Embryonic facial prominence (tissue), 1 donor: Measurements from ENCODE around the gene SDHA.
"Not testable (repeated sequence)": the region's sequence is repeated elsewhere in the genome, so short reads cannot be mapped to it uniquely, and the experiment has no call there.

ENCODE experiments used
- DNase-seq: peaks from one replicate; pipeline ENCODE4 v3.0.0-alpha.2; 2016; ENCODE audit errors: extremely low spot score

Gene SDHA

GRCh38 chr5:300691-301435 is 82.7 kb downstream of the SDHA start:
- not testable (repeated sequence) for DNase-seq

GRCh38 chr5:302416-302815 is 84.3 kb downstream of the SDHA start:
- not testable (repeated sequence) for DNase-seq

- DNase-seq, result no peak
Measured at GRCh38 chr5:302966-303365, 84.8 kb downstream of the SDHA start.

DNA sequence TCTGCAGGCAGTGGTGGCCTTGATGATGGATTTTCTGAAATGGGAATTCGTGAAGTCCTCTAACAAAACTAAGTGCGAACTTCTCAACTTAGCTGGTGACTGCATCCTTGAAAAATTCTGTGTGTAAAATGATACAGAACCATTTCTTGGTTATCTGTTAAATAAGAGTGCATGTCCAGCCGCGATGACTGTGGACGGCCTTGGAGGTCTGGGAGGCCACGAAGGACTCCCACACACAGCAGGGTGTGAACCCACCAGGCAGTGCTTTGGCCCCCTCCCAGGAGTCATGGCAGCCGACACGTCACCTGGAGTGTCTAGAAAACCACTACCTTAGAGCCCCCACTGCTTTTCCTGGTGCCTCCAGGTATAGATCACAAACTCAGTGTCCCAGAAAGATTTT is 85.6 kb downstream of the SDHA start:
- not testable (repeated sequence) for DNase-seq

DNA sequence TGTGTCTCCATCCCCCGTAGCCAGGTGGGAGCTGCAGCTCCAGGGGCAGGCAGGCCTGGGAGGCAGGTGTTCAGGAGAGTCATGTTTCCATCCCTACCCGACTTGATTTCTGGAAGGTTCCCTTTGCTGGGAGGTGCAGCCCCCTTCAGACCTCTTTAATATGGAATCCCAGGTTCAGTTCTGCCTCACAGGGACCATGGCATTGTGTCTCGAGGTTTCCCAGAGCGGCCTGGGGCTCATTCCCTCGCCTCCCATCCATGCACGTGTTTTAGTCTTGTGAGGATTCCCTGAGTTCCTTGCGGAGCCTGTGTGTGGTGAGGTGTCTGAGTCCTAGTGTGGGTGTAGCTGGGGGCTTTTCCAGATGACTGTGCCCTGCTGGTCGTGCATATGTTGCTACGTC is 86.9 kb downstream of the SDHA start:
- DNase-seq, result no peak

DNA sequence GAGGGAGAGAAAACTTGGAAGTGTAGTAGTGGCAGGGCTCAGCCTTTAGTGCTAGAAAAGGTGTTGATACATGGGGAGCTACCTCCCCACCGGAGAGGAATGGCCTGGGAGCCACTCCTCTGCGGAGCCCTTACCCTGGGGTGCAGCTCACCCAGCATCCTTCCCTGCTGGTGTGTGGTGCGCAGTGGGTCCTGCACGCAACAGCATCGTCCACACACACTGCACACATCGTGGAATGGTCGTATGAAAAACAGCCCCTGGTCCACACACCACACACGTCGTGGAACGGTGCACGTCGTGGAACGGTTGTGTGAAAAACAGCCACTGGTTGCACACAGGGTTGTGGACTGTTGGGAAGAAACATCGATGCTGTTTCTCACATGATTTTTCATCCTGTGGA is 87.3 kb downstream of the SDHA start:
- DNase-seq, result no peak

DNA sequence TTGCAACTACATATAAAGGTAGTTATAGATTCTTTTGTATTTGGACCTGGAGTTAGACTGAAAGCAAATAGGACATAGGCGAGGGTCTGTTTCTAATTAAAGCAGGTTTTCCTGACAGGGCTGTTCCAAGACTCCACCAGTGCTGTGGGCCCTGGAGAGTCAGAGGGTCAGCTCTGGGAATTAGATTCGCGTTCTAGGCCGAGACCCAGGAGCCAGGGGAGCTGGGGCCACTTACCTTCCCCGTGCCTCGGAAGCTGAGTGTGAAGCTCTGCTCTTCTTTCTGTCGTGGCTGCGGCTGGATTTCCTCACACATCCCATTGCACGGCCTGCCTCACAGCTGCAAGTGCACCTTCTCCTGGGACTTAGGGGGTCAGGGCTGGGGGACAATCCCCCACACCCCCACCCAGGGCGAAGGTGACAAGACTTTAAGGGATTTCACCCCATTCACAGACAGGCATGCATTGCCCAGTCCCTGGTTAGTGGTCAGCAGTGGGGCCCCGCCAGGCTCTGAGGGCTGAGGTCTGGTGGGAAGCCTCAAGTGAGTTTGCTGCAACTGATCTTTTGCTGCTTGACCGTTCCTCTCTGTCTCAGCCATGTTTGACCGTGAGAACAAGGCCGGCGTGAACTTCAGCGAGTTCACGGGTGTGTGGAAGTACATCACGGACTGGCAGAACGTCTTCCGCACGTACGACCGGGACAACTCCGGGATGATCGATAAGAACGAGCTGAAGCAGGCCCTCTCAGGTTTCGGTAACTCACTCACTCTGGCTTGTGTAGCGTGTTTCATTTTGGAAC is 88.1 kb downstream of the SDHA start:
- no peak for DNase-seq
